ENCODE data around the gene ATAD3A. TPM values are rescaled to one million over a fixed set of nuclear protein-coding genes. Genes with fewer than 3 reads are reported as not detected.
"Not testable (repeated sequence)": the region's sequence is repeated elsewhere in the genome, so short reads cannot be mapped to it uniquely, and the experiment has no call there.

ATAD3A gene
- 10 to 100 TPM; 32.6 to 33.6 TPM for total RNA-seq

GRCh38 chr1:1511533-1512285, at the start of gene ATAD3A:
Gene ATAD3A, plus strand, starts transcription at chr1:1512162. Its CDS starts 107 bp downstream, at chr1:1512269.
- Mint-ChIP-seq H3K27ac (peak within 1 kb of the TSS; percentile 88), H3K36me3 (no peaks in the 10 kb centered on the region), H3K4me1 (peaks cover 6% of the 10 kb centered on the region), H3K27me3 (no peaks in the 10 kb centered on the region), H3K9me3 (no peaks in the 10 kb centered on the region), H3K4me3 (peak within 1 kb of the TSS; percentile 91)
- DNase-seq = peak; percentile 95
- ATAC-seq (ENCODE audit: low read depth) = peak; percentile 94
- POLR2A ChIA-PET = interaction anchor here (0.6 to 0.9 kb wide), 2 partner anchors 112 to 119 kb away, joined by 3 to 4 read pairs; partner anchors contain the start of gene CCNL2

- Mint-ChIP-seq H3K27ac (peak overlapping the region; percentile 67), H3K9me3 (no peaks in the 10 kb centered on the region), H3K4me1 (no peaks in the 10 kb centered on the region), H3K4me3 (peak overlapping the region; percentile 60), H3K27me3 (peaks cover 2% of the 10 kb centered on the region), H3K36me3 (peaks cover 3% of the 10 kb centered on the region)
- ATAC-seq (ENCODE audit: low read depth) (peak; percentile 74), DNase-seq (no peak)
- POLR2A ChIA-PET = interaction anchor here (1.3 kb wide), 1 partner anchor 87 kb away, joined by 5 read pairs; the partner anchor contains the start of gene AURKAIP1
These were observed 49.5 kb upstream of the ATAD3A start for GRCh38 chr1:1462318-1462966.

GRCh38 chr1:1463312-1463711, 48.6 kb upstream of the ATAD3A start:
- ATAC-seq (ENCODE audit: low read depth) (no peak), DNase-seq (no peak)
- no peak overlapping the region for H3K27ac Mint-ChIP-seq
- H3K4me1 Mint-ChIP-seq = no peaks in the 10 kb centered on the region
- H3K36me3 Mint-ChIP-seq = peaks cover 3% of the 10 kb centered on the region
- peaks cover 2% of the 10 kb centered on the region for H3K27me3 Mint-ChIP-seq
- no peaks in the 10 kb centered on the region for H3K9me3 Mint-ChIP-seq
- no peak overlapping the region for H3K4me3 Mint-ChIP-seq
- POLR2A ChIA-PET = interaction anchor here (1.3 kb wide), 1 partner anchor 88 kb away, joined by 5 read pairs; the partner anchor contains the start of gene AURKAIP1

GRCh38 chr1:1468196-1468985, 43.6 kb upstream of the ATAD3A start:
- POLR2A ChIA-PET; H3K9me3 Mint-ChIP-seq; H3K27ac Mint-ChIP-seq; H3K36me3 Mint-ChIP-seq; H3K27me3 Mint-ChIP-seq; H3K4me3 Mint-ChIP-seq; ATAC-seq (ENCODE audit: low read depth); DNase-seq: not testable (repeated sequence)
- peaks cover 13% of the 10 kb centered on the region for H3K4me1 Mint-ChIP-seq

- no peaks in the 10 kb centered on the region for H3K9me3 Mint-ChIP-seq
- peak overlapping the region; percentile 85 for H3K4me3 Mint-ChIP-seq
- DNase-seq (no peak), ATAC-seq (ENCODE audit: low read depth) (no peak)
- H3K4me1 Mint-ChIP-seq = peaks cover 16% of the 10 kb centered on the region
- POLR2A ChIA-PET = no interaction called here
- no peaks in the 10 kb centered on the region for H3K27me3 Mint-ChIP-seq
- H3K36me3 Mint-ChIP-seq = peaks cover 3% of the 10 kb centered on the region
- H3K27ac Mint-ChIP-seq = peak overlapping the region; percentile 81
These were observed 41.2 kb upstream of the ATAD3A start for GRCh38 chr1:1470626-1471388.

GRCh38 chr1:1471389-1472052, 40.4 kb upstream of the ATAD3A start, which contains the start of gene ATAD3B:
Gene ATAD3B, plus strand, starts transcription at chr1:1471765. Its CDS starts 120 bp downstream, at chr1:1471885.
- H3K27me3 Mint-ChIP-seq = no peaks in the 10 kb centered on the region
- H3K9me3 Mint-ChIP-seq = no peaks in the 10 kb centered on the region
- POLR2A ChIA-PET = no interaction called here
- H3K4me1 Mint-ChIP-seq = peaks cover 16% of the 10 kb centered on the region
- DNase-seq (peak; percentile 91), ATAC-seq (ENCODE audit: low read depth) (peak; percentile 93)
- peak within 1 kb of the TSS; percentile 85 for H3K4me3 Mint-ChIP-seq
- H3K36me3 Mint-ChIP-seq = peaks cover 4% of the 10 kb centered on the region
- peak within 1 kb of the TSS; percentile 81 for H3K27ac Mint-ChIP-seq

GRCh38 chr1:1472053-1472876, 39.7 kb upstream of the ATAD3A start:
- ATAC-seq (ENCODE audit: low read depth) = peak; percentile 49
- POLR2A ChIA-PET = not testable (repeated sequence)

GRCh38 chr1:1476011-1476410, 36.0 kb upstream of the ATAD3A start:
- H3K27me3 Mint-ChIP-seq; H3K9me3 Mint-ChIP-seq; H3K4me1 Mint-ChIP-seq; H3K27ac Mint-ChIP-seq; DNase-seq; ATAC-seq (ENCODE audit: low read depth); POLR2A ChIA-PET; H3K4me3 Mint-ChIP-seq: not testable (repeated sequence)
- H3K36me3 Mint-ChIP-seq = peaks cover 14% of the 10 kb centered on the region

More at GRCh38 chr1:1472053-1472876, 39.7 kb upstream of the ATAD3A start:
- H3K27me3 Mint-ChIP-seq, H3K9me3 Mint-ChIP-seq, H3K36me3 Mint-ChIP-seq: not testable (repeated sequence)
- H3K4me3 Mint-ChIP-seq = peak overlapping the region; percentile 81
- peak; percentile 58 for DNase-seq
- peak overlapping the region; percentile 58 for H3K27ac Mint-ChIP-seq
- peaks cover 16% of the 10 kb centered on the region for H3K4me1 Mint-ChIP-seq

- H3K36me3 Mint-ChIP-seq = peaks cover 14% of the 10 kb centered on the region
- no peak overlapping the region for H3K4me3 Mint-ChIP-seq
- DNase-seq (no peak), ATAC-seq (ENCODE audit: low read depth) (no peak)
- no peak overlapping the region for H3K27ac Mint-ChIP-seq
- POLR2A ChIA-PET = no interaction called here
- no peaks in the 10 kb centered on the region for H3K27me3 Mint-ChIP-seq
- no peaks in the 10 kb centered on the region for H3K9me3 Mint-ChIP-seq
- peaks cover 5% of the 10 kb centered on the region for H3K4me1 Mint-ChIP-seq
These were observed 34.8 kb upstream of the ATAD3A start for GRCh38 chr1:1477206-1477605.

- POLR2A ChIA-PET = no interaction called here
- Mint-ChIP-seq H3K27ac (no peak overlapping the region), H3K27me3 (no peaks in the 10 kb centered on the region), H3K4me1 (no peaks in the 10 kb centered on the region), H3K36me3 (peaks cover 17% of the 10 kb centered on the region), H3K9me3 (no peaks in the 10 kb centered on the region), H3K4me3 (no peak overlapping the region)
- DNase-seq (no peak), ATAC-seq (ENCODE audit: low read depth) (no peak)
These were observed 32.1 kb upstream of the ATAD3A start for GRCh38 chr1:1479547-1480487.

GRCh38 chr1:1480488-1480867, 31.5 kb upstream of the ATAD3A start:
- H3K9me3 Mint-ChIP-seq; POLR2A ChIA-PET; ATAC-seq (ENCODE audit: low read depth); H3K4me3 Mint-ChIP-seq; H3K27me3 Mint-ChIP-seq; H3K27ac Mint-ChIP-seq; DNase-seq; H3K4me1 Mint-ChIP-seq: not testable (repeated sequence)
- H3K36me3 Mint-ChIP-seq = peaks cover 17% of the 10 kb centered on the region

Measured in activated naive CD8-positive, alpha-beta T cell treated with anti-CD3 and anti-CD28 coated beads, Interleukin-2, amount 10 ng/mL, durations not matched to agents 7 days and 5 days (primary cell).